Liver (tissue), 9 donors: Measurements from ENCODE around the gene FOXF2. TPM values are rescaled to one million over a fixed set of nuclear protein-coding genes. Genes with fewer than 3 reads are reported as not detected.

Experiments used
- DNase-seq: peaks from one replicate; pipeline ENCODE4 v3.0.0-alpha.2; 2017; ENCODE audit warnings: low spot score
- H3K27ac ChIP-seq, 2 donors: one replicate each; pipeline ENCODE4 v1.7.0; 2013; ENCODE audit warnings: inconsistent platforms in 2 of 2, low read length in 2 of 2, control low read depth in 1 of 2, low read depth in 1 of 2, mild to moderate bottlenecking in 1 of 2
- H3K27me3 ChIP-seq, 4 donors: one replicate each; pipeline versions ENCODE4 v1.6.1 to v1.7.0; 2013; ENCODE audit warnings: low read length in 3 of 4, inconsistent platforms in 1 of 4, mild to moderate bottlenecking in 1 of 4, moderate library complexity in 1 of 4; ENCODE audit not compliant: control insufficient read depth in 4 of 4, insufficient read depth in 4 of 4
- H3K36me3 ChIP-seq, 4 donors: one replicate each; pipeline versions ENCODE4 v1.6.1 to v1.7.0; 2013; ENCODE audit warnings: low read length in 3 of 4, mild to moderate bottlenecking in 3 of 4, low read depth in 1 of 4, moderate library complexity in 1 of 4; ENCODE audit not compliant: control insufficient read depth in 4 of 4, insufficient read depth in 3 of 4
- H3K4me1 ChIP-seq, 4 donors: one replicate each; pipeline versions ENCODE4 v1.6.1 to v1.7.0; 2013; ENCODE audit warnings: low read length in 3 of 4, mild to moderate bottlenecking in 3 of 4, moderate library complexity in 1 of 4; ENCODE audit not compliant: control insufficient read depth in 4 of 4, insufficient read depth in 4 of 4
- H3K4me3 ChIP-seq, 3 donors: one replicate each; pipeline versions ENCODE4 v1.6.1 to v1.7.0; 2013; ENCODE audit warnings: low read length in 3 of 3, control low read depth in 1 of 3, low read depth in 1 of 3, mild to moderate bottlenecking in 1 of 3
- H3K9ac ChIP-seq, 2 donors: one replicate each; pipeline ENCODE4 v1.7.0; 2013; ENCODE audit warnings: low read length in 2 of 2, mild to moderate bottlenecking in 2 of 2, moderate library complexity in 2 of 2, control low read depth in 1 of 2, low read depth in 1 of 2
- H3K9me3 ChIP-seq, 4 donors: one replicate each; pipeline versions ENCODE4 v1.6.1 to v1.7.0; 2013; ENCODE audit warnings: low read length in 3 of 4; ENCODE audit not compliant: control insufficient read depth in 4 of 4
- EGR1 ChIP-seq, 2 donors: IDR thresholded peaks; 2 replicates each; pipeline ENCODE4 v1.6.1; 2016 to 2018; ENCODE audit warnings: antibody characterized with exemption in 2 of 2, low read depth in 2 of 2
- FOXA1 ChIP-seq: IDR thresholded peaks from 2 replicates; pipeline ENCODE4 v1.6.1; 2016; ENCODE audit warnings: antibody characterized with exemption
- FOXA2 ChIP-seq: IDR thresholded peaks from 2 replicates; pipeline ENCODE4 v1.6.1; 2016; ENCODE audit warnings: antibody characterized with exemption
- GABPA ChIP-seq, 2 donors: IDR thresholded peaks in 1 of 2; conservative IDR thresholded peaks in 1 of 2; 2 replicates each; pipeline ENCODE4 v1.6.1; 2016; ENCODE audit warnings: antibody characterized with exemption in 2 of 2, mild to moderate bottlenecking in 1 of 2, moderate library complexity in 1 of 2
- HNF4A ChIP-seq, 2 donors: conservative IDR thresholded peaks; 2 replicates each; pipeline ENCODE4 v1.6.1; 2016; ENCODE audit warnings: antibody characterized with exemption in 2 of 2, mild to moderate bottlenecking in 2 of 2
- HNF4G ChIP-seq: IDR thresholded peaks from 2 replicates; pipeline ENCODE4 v1.6.1; 2016; ENCODE audit warnings: antibody characterized with exemption
- JUND ChIP-seq, 2 donors: IDR thresholded peaks; 2 replicates each; pipeline ENCODE4 v1.6.1; 2016; ENCODE audit warnings: antibody characterized with exemption in 2 of 2
- NR2F2 ChIP-seq: IDR thresholded peaks from 2 replicates; pipeline ENCODE4 v1.6.1; 2016; ENCODE audit warnings: antibody characterized with exemption
- RAD21 ChIP-seq, 2 donors: IDR thresholded peaks; 2 replicates each; pipeline ENCODE4 v1.6.1; 2016; ENCODE audit warnings: antibody characterized with exemption in 2 of 2, mild to moderate bottlenecking in 2 of 2
- RXRA ChIP-seq, 2 donors: IDR thresholded peaks; 2 replicates each; pipeline ENCODE4 v1.6.1; 2017 to 2018; ENCODE audit warnings: antibody characterized with exemption in 2 of 2, mild to moderate bottlenecking in 1 of 2
- SP1 ChIP-seq: IDR thresholded peaks from 2 replicates; pipeline ENCODE4 v1.6.1; 2018; ENCODE audit warnings: antibody characterized with exemption, mild to moderate bottlenecking
- TAF1 ChIP-seq: conservative IDR thresholded peaks from 2 replicates; pipeline ENCODE4 v1.6.1; 2016; ENCODE audit warnings: antibody characterized with exemption, mild to moderate bottlenecking
- YY1 ChIP-seq: IDR thresholded peaks from 2 replicates; pipeline ENCODE4 v1.6.1; 2016; ENCODE audit warnings: antibody characterized with exemption, mild to moderate bottlenecking
- WGBS: extraction: QIAGEN DNeasy Blood & Tissue Kit; methylation state at CpG from one replicate; pipeline ENCODE4 v1.1.7; 2013; 5-methylcytosine and 5-hydroxymethylcytosine counted together
- polyA plus RNA-seq, 2 donors: library from polyadenylated mRNA; stranded (reverse) in 1 of 2; unstranded in 1 of 2; fragments of 200-250 nt in 1 of 2; fragments of >200 nt in 1 of 2; fragmentation: Nextera tagmentation in 1 of 2; extraction: Ambion mirVana in 1 of 2; gene quantifications; one replicate each; pipeline versions ENCODE4 v1.2.1 to v1.2.3, GENCODE V29; 2013 to 2015
- total RNA-seq, 2 donors: library from RNA; depleted of rRNA; stranded (reverse); fragments of >200 nt; gene quantifications; one replicate each; pipeline ENCODE4 v1.2.3, GENCODE V29; 2014
- TF ChIP-seq, protein P1 (sequence below): IDR thresholded peaks from 2 replicates; pipeline ENCODE4 v1.6.1; 2016; ENCODE audit warnings: antibody characterized with exemption, mild to moderate bottlenecking
- TF ChIP-seq, protein P2 (sequence below): IDR thresholded peaks from 2 replicates; pipeline ENCODE4 v1.6.1; 2016; ENCODE audit warnings: antibody characterized with exemption
- TF ChIP-seq, protein P3 (sequence below): IDR thresholded peaks from 2 replicates; pipeline ENCODE4 v1.6.1; 2016; ENCODE audit warnings: antibody characterized with exemption
- TF ChIP-seq, protein P4 (sequence below): fragments of 150-350 bp; IDR thresholded peaks from 2 replicates; pipeline ENCODE4 v1.5.1; 2017; ENCODE audit warnings: improper control_type of control experiment, low read depth, low read length; ENCODE audit not compliant: missing input control
- TF ChIP-seq, protein P5 (sequence below): IDR thresholded peaks from 2 replicates; pipeline ENCODE4 v1.6.1; 2016; ENCODE audit warnings: antibody characterized with exemption
- donor health status: healthy.
- donor health status: healthy.
- donor health status: healthy.
- donor health status: healthy.
- donor health status: healthy.

Gene FOXF2
- total and polyA plus RNA-seq, 4 donors: 0.05 TPM; not detected in 3

DNA sequence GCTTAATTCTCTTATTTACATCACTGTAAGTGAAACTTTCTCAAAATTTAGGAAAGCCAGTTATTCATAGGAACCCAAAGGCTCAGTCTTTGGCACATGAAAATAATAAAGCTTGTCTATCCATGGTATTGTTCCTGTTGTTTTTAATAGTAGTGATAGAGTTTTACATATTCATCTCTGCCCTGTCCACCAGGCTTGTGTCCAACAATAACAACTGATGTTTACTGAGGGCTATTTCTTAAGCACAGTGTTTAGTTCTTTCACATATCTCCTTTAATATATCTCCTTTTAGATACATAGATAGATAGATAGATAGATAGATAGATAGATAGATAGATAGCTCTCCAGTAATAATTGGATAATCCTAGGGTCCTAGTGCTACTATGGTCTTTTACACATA lies 43.3 kb upstream of the FOXF2 start:
- Histone ChIP-seq H3K4me1 (no peaks in the 10 kb centered on the region), H3K27me3 (peaks cover 0 to 8% (median 1%) of the 10 kb centered on the region in 4 donors), H3K36me3 (no peaks in the 10 kb centered on the region), H3K27ac (no peak overlapping the region), H3K9ac (no peak overlapping the region), H3K9me3 (peaks cover 0 to 11% (median 2%) of the 10 kb centered on the region in 4 donors), H3K4me3 (no peak overlapping the region)
- TF ChIP-seq, protein P1, sequence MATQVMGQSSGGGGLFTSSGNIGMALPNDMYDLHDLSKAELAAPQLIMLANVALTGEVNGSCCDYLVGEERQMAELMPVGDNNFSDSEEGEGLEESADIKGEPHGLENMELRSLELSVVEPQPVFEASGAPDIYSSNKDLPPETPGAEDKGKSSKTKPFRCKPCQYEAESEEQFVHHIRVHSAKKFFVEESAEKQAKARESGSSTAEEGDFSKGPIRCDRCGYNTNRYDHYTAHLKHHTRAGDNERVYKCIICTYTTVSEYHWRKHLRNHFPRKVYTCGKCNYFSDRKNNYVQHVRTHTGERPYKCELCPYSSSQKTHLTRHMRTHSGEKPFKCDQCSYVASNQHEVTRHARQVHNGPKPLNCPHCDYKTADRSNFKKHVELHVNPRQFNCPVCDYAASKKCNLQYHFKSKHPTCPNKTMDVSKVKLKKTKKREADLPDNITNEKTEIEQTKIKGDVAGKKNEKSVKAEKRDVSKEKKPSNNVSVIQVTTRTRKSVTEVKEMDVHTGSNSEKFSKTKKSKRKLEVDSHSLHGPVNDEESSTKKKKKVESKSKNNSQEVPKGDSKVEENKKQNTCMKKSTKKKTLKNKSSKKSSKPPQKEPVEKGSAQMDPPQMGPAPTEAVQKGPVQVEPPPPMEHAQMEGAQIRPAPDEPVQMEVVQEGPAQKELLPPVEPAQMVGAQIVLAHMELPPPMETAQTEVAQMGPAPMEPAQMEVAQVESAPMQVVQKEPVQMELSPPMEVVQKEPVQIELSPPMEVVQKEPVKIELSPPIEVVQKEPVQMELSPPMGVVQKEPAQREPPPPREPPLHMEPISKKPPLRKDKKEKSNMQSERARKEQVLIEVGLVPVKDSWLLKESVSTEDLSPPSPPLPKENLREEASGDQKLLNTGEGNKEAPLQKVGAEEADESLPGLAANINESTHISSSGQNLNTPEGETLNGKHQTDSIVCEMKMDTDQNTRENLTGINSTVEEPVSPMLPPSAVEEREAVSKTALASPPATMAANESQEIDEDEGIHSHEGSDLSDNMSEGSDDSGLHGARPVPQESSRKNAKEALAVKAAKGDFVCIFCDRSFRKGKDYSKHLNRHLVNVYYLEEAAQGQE: no peak
- TF ChIP-seq JUND (IDR thresholded peaks at IDR 0.05) (no peak), EGR1 (IDR thresholded peaks at IDR 0.05; ENCODE audit: low read depth in 2 of 2) (no peak), RXRA (IDR thresholded peaks at IDR 0.05) (no peak), HNF4G (no peak), NR2F2 (no peak), TAF1 (no peak), GABPA (IDR thresholded peaks at IDR 0.05 in 1 of 2, conservative IDR thresholded peaks at IDR 0.05 in 1 of 2) (no peak), RAD21 (IDR thresholded peaks at IDR 0.05) (no peak), FOXA2 (no peak), FOXA1 (no peak), HNF4A (conservative IDR thresholded peaks at IDR 0.05) (no peak)
- TF ChIP-seq, protein P2, sequence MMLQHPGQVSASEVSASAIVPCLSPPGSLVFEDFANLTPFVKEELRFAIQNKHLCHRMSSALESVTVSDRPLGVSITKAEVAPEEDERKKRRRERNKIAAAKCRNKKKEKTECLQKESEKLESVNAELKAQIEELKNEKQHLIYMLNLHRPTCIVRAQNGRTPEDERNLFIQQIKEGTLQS: no peak
- TF ChIP-seq, protein P3, sequence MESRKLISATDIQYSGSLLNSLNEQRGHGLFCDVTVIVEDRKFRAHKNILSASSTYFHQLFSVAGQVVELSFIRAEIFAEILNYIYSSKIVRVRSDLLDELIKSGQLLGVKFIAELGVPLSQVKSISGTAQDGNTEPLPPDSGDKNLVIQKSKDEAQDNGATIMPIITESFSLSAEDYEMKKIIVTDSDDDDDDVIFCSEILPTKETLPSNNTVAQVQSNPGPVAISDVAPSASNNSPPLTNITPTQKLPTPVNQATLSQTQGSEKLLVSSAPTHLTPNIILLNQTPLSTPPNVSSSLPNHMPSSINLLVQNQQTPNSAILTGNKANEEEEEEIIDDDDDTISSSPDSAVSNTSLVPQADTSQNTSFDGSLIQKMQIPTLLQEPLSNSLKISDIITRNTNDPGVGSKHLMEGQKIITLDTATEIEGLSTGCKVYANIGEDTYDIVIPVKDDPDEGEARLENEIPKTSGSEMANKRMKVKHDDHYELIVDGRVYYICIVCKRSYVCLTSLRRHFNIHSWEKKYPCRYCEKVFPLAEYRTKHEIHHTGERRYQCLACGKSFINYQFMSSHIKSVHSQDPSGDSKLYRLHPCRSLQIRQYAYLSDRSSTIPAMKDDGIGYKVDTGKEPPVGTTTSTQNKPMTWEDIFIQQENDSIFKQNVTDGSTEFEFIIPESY: no peak
- TF ChIP-seq, protein P4, sequence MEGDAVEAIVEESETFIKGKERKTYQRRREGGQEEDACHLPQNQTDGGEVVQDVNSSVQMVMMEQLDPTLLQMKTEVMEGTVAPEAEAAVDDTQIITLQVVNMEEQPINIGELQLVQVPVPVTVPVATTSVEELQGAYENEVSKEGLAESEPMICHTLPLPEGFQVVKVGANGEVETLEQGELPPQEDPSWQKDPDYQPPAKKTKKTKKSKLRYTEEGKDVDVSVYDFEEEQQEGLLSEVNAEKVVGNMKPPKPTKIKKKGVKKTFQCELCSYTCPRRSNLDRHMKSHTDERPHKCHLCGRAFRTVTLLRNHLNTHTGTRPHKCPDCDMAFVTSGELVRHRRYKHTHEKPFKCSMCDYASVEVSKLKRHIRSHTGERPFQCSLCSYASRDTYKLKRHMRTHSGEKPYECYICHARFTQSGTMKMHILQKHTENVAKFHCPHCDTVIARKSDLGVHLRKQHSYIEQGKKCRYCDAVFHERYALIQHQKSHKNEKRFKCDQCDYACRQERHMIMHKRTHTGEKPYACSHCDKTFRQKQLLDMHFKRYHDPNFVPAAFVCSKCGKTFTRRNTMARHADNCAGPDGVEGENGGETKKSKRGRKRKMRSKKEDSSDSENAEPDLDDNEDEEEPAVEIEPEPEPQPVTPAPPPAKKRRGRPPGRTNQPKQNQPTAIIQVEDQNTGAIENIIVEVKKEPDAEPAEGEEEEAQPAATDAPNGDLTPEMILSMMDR: no peak
- no peak for DNase-seq

DNA sequence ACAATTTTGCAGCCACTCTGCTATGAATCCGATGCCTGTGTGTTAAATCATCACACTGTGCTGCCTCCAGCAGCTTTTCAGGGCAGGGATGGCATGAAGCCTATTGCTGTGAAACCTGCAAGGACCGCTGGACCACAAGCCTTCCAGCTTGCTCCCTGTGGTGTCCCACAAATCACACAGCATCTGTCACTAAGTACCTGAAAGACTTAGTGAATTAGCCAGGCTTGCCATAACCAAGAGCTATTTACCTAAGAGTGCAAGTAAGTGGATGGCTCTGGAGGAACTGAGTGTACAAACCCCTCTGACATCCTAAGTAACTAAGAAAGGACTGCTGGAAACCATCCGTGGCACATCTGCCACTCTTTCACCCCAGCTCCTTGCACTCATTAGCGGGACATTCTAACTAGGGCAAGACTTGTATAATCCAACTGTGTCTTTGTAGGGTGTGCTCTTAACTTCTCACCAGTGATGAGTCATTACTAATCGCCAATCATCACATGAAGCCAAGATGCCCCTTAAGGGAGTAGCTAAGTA lies 42.8 kb upstream of the FOXF2 start:
- Histone ChIP-seq H3K4me1 (no peaks in the 10 kb centered on the region), H3K9me3 (peaks cover 0 to 17% (median 2%) of the 10 kb centered on the region in 4 donors), H3K36me3 (no peaks in the 10 kb centered on the region), H3K9ac (no peak overlapping the region), H3K27ac (no peak overlapping the region), H3K4me3 (no peak overlapping the region), H3K27me3 (peaks cover 0 to 8% (median 1%) of the 10 kb centered on the region in 4 donors)
- no peak for DNase-seq
- WGBS: 89% methylated on average over 5 of the region's 5 CpGs
- TF ChIP-seq, protein P2: no peak
- TF ChIP-seq EGR1 (IDR thresholded peaks at IDR 0.05; ENCODE audit: low read depth in 2 of 2) (no peak), HNF4A (conservative IDR thresholded peaks at IDR 0.05) (no peak), YY1 (no peak), GABPA (IDR thresholded peaks at IDR 0.05 in 1 of 2, conservative IDR thresholded peaks at IDR 0.05 in 1 of 2) (no peak), FOXA2 (no peak), JUND (IDR thresholded peaks at IDR 0.05) (no peak), SP1 (no peak)
- TF ChIP-seq, protein P1: no peak
- TF ChIP-seq, protein P3: no peak
- TF ChIP-seq, protein P5, sequence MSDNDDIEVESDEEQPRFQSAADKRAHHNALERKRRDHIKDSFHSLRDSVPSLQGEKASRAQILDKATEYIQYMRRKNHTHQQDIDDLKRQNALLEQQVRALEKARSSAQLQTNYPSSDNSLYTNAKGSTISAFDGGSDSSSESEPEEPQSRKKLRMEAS: no peak
